HG02885 (cell line): ENCODE data around the gene SPPL2B.

ENCODE experiments used
- ATAC-seq: cut with Tn5 transposase; IDR thresholded peaks from one replicate; pipeline ENCODE4 v1.9.1; 2021; ENCODE audit warnings: mild to moderate bottlenecking; ENCODE audit not compliant: unreplicated experiment, poor library complexity

Gene SPPL2B

GRCh38 chr19:2399582-2399981, 71.1 kb downstream of the SPPL2B start:
- ATAC-seq: no peak
